Trophoblast cell (in vitro differentiated cells and primary cell): ENCODE measurements around the gene TNFRSF12A. TPM values are rescaled to one million over a fixed set of nuclear protein-coding genes. Genes with fewer than 3 reads are reported as not detected.

ENCODE experiments used
- DNase-seq, 2 donors: peaks; one replicate each; pipeline ENCODE4 v3.0.0-alpha.2; 2016
- H2AFZ ChIP-seq: 2 replicates; pipeline ENCODE4 v1.6.1; 2013; ENCODE audit warnings: low read length, moderate library complexity, mild to moderate bottlenecking; ENCODE audit not compliant: insufficient read depth, poor library complexity
- H2AK5ac ChIP-seq: 2 replicates; pipeline ENCODE4 v1.6.1; 2013; ENCODE audit warnings: mild to moderate bottlenecking, low read length
- H2BK120ac ChIP-seq: 2 replicates; pipeline ENCODE4 v1.6.1; 2013; ENCODE audit warnings: low read length, mild to moderate bottlenecking, moderate library complexity; ENCODE audit not compliant: insufficient read depth, poor library complexity
- H2BK12ac ChIP-seq: 2 replicates; pipeline ENCODE4 v1.6.1; 2013; ENCODE audit warnings: mild to moderate bottlenecking, low read length, moderate library complexity
- H2BK5ac ChIP-seq: 2 replicates; pipeline ENCODE4 v1.6.1; 2013; ENCODE audit warnings: low read length, low read depth, moderate library complexity, mild to moderate bottlenecking; ENCODE audit not compliant: poor library complexity
- H3K14ac ChIP-seq: 2 replicates; pipeline ENCODE4 v1.6.1; 2013; ENCODE audit warnings: mild to moderate bottlenecking, low read length
- H3K18ac ChIP-seq: 2 replicates; pipeline ENCODE4 v1.6.1; 2013; ENCODE audit warnings: mild to moderate bottlenecking, low read length
- H3K23ac ChIP-seq: 2 replicates; pipeline ENCODE4 v1.6.1; 2013; ENCODE audit warnings: low read length
- H3K27ac ChIP-seq: 2 replicates; pipeline ENCODE4 v1.5.1; 2013; ENCODE audit warnings: low read depth, mild to moderate bottlenecking, inconsistent platforms, low read length, moderate library complexity
- H3K27me3 ChIP-seq: 2 replicates; pipeline ENCODE4 v1.6.1; 2013; ENCODE audit warnings: inconsistent platforms, mild to moderate bottlenecking, low read length, moderate library complexity; ENCODE audit not compliant: insufficient read depth
- H3K36me3 ChIP-seq, 2 experiments: 1 replicate in 1 of 2; 2 replicates in 1 of 2; pipeline ENCODE4 v1.6.1; 2013; ENCODE audit warnings: low read length in 2 of 2, mild to moderate bottlenecking in 2 of 2, moderate library complexity in 1 of 2; ENCODE audit not compliant: insufficient read depth in 2 of 2, control insufficient read depth in 1 of 2
- H3K4ac ChIP-seq: 2 replicates; pipeline ENCODE4 v1.6.1; 2013; ENCODE audit warnings: low read depth, mild to moderate bottlenecking, low read length, moderate library complexity
- H3K4me1 ChIP-seq, 2 experiments: 1 replicate in 1 of 2; 2 replicates in 1 of 2; pipeline ENCODE4 v1.6.1; 2013; ENCODE audit warnings: low read length in 2 of 2, mild to moderate bottlenecking in 2 of 2, moderate library complexity in 1 of 2; ENCODE audit not compliant: insufficient read depth in 2 of 2, control insufficient read depth in 1 of 2
- H3K4me2 ChIP-seq: 2 replicates; pipeline ENCODE4 v1.6.1; 2013; ENCODE audit warnings: inconsistent platforms, mild to moderate bottlenecking, low read length, moderate library complexity
- H3K4me3 ChIP-seq: 2 replicates; pipeline ENCODE4 v1.5.1; 2013; ENCODE audit warnings: mild to moderate bottlenecking, low read depth, low read length, inconsistent platforms
- H3K79me1 ChIP-seq: one replicate; pipeline ENCODE4 v1.6.1; 2013; ENCODE audit warnings: low read length
- H3K79me2 ChIP-seq: 2 replicates; pipeline ENCODE4 v1.6.1; 2013; ENCODE audit warnings: low read length, mild to moderate bottlenecking; ENCODE audit not compliant: control insufficient read depth, insufficient read depth, poor library complexity
- H3K9ac ChIP-seq: 2 replicates; pipeline ENCODE4 v1.6.1; 2013; ENCODE audit warnings: mild to moderate bottlenecking, low read length
- H3K9me3 ChIP-seq: 2 replicates; pipeline ENCODE4 v1.6.1; 2013; ENCODE audit warnings: low read depth, mild to moderate bottlenecking, control low read depth, inconsistent platforms, low read length; ENCODE audit not compliant: insufficient read depth
- H4K12ac ChIP-seq: 2 replicates; pipeline ENCODE4 v1.6.1; 2013; ENCODE audit warnings: low read depth, mild to moderate bottlenecking, low read length, moderate library complexity
- H4K8ac ChIP-seq: 2 replicates; pipeline ENCODE4 v1.6.1; 2013; ENCODE audit warnings: low read depth, mild to moderate bottlenecking, low read length, moderate library complexity
- H4K91ac ChIP-seq: one replicate; pipeline ENCODE4 v1.6.1; 2013; ENCODE audit warnings: low read depth, mild to moderate bottlenecking, low read length, moderate library complexity
- WGBS: extraction: QIAGEN DNeasy Blood & Tissue Kit; methylation state at CpG from one replicate; pipeline ENCODE4 v1.1.7; 2013; ENCODE audit warnings: missing lambda C conversion rate; ENCODE audit not compliant: insufficient read length, insufficient coverage; ENCODE audit errors: extremely low coverage; 5-methylcytosine and 5-hydroxymethylcytosine counted together
- polyA plus RNA-seq: library from polyadenylated mRNA; stranded (reverse); fragments of 200-250 nt; gene quantifications from 2 replicates; pipeline ENCODE4 v1.2.3, GENCODE V29; 2013

Gene TNFRSF12A
- polyA plus RNA-seq, result 120 and 121 TPM in 2 replicates

DNA sequence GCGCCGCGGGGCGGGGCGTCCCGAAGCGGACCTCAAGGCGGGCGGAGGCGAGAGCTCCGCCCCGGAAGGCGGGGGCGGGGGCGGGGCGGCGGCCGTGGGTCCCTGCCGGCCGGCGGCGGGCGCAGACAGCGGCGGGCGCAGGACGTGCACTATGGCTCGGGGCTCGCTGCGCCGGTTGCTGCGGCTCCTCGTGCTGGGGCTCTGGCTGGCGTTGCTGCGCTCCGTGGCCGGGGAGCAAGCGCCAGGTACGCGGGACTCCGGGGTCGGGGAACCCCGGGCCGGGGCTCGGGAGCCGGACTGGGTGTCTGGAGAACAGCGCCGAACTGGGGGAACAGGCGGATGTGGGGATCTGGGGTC lies at the start of gene TNFRSF12A:
TSS of gene TNFRSF12A (plus strand) at position 122 of the 357 bp plus-strand sequence. CDS start at position 152, 30 bp downstream.
- Histone ChIP-seq H2BK12ac (peak within 1 kb of the TSS; percentile 85), H4K8ac (peak within 1 kb of the TSS; percentile 75), H3K79me2 (peaks cover 42% of the 10 kb centered on the region), H3K4ac (peak within 1 kb of the TSS; percentile 95), H3K36me3 (peaks cover 21 to 24% of the 10 kb centered on the region in 2 experiments), H3K4me3 (peak within 1 kb of the TSS; percentile 92), H2BK5ac (peak within 1 kb of the TSS; percentile 99), H4K12ac (peak within 1 kb of the TSS; percentile 63), H3K23ac (no peak within 1 kb of the TSS), H3K9me3 (peaks cover 3% of the 10 kb centered on the region), H2AK5ac (peak within 1 kb of the TSS; percentile 92), H3K9ac (peak within 1 kb of the TSS; percentile 99), H3K4me1 (peaks cover 17 to 27% of the 10 kb centered on the region in 2 experiments), H3K79me1 (peaks cover 48% of the 10 kb centered on the region), H3K14ac (peak within 1 kb of the TSS; percentile 91), H4K91ac (peak within 1 kb of the TSS; percentile 98), H2BK120ac (peak within 1 kb of the TSS; percentile 93), H2AFZ (peak within 1 kb of the TSS; percentile 59), H3K27ac (peak within 1 kb of the TSS; percentile 100), H3K27me3 (no peaks in the 10 kb centered on the region), H3K18ac (peak within 1 kb of the TSS; percentile 99), H3K4me2 (peak within 1 kb of the TSS; percentile 84)
- no CpG with 5 or more reads among the region's 49 CpGs for WGBS
- DNase-seq, result peak; percentile 77 to 88

DNA sequence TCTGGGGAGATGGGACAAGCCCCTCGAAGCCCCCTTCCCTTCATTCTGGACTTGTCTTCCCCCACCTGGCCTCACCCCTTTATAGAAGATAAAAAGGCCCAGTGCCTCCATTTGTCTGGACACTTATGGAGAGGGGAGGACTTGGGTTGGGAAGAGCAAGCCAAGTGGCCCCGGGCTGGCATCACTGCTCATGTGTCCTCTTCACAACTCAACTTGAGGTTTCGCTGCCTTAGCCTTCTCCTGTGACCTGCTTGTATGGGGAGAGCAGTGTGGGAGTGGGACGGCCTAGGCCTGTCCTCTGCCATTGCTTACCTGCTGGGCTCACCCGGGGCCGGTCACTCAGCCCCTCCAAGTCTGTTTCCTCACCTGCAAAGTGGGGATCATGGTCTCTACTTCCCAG lies 49.6 kb upstream of the TNFRSF12A start:
- Histone ChIP-seq H2AK5ac (no peak overlapping the region), H3K9ac (no peak overlapping the region), H3K4ac (no peak overlapping the region), H3K4me3 (no peak overlapping the region), H4K8ac (no peak overlapping the region), H2BK5ac (no peak overlapping the region), H3K27me3 (no peaks in the 10 kb centered on the region), H3K27ac (no peak overlapping the region), H3K4me1 (peaks cover 12 to 20% of the 10 kb centered on the region in 2 experiments), H3K23ac (no peak overlapping the region), H3K18ac (no peak overlapping the region), H3K36me3 (peaks cover 37 to 39% of the 10 kb centered on the region in 2 experiments), H4K91ac (no peak overlapping the region), H2AFZ (no peak overlapping the region), H2BK12ac (no peak overlapping the region), H3K14ac (no peak overlapping the region), H3K79me1 (peaks cover 5% of the 10 kb centered on the region), H3K4me2 (peak overlapping the region; percentile 96), H2BK120ac (no peak overlapping the region), H3K9me3 (no peaks in the 10 kb centered on the region), H4K12ac (no peak overlapping the region), H3K79me2 (peaks cover 2% of the 10 kb centered on the region)
- no peak for DNase-seq
- no CpG with 5 or more reads among the region's 6 CpGs for WGBS

- Histone ChIP-seq H4K91ac (no peak overlapping the region), H4K8ac (no peak overlapping the region), H3K9ac (no peak overlapping the region), H3K4ac (no peak overlapping the region), H3K79me2 (peaks cover 2% of the 10 kb centered on the region), H3K79me1 (peaks cover 5% of the 10 kb centered on the region), H4K12ac (no peak overlapping the region), H3K4me2 (no peak overlapping the region), H3K36me3 (peaks cover 44 to 46% of the 10 kb centered on the region in 2 experiments), H2AK5ac (no peak overlapping the region), H3K9me3 (no peaks in the 10 kb centered on the region), H3K4me3 (no peak overlapping the region), H3K14ac (no peak overlapping the region), H3K4me1 (peaks cover 12 to 20% of the 10 kb centered on the region in 2 experiments), H3K27me3 (no peaks in the 10 kb centered on the region), H2BK5ac (no peak overlapping the region), H3K23ac (no peak overlapping the region), H2BK12ac (no peak overlapping the region), H2BK120ac (no peak overlapping the region), H2AFZ (no peak overlapping the region), H3K27ac (no peak overlapping the region), H3K18ac (no peak overlapping the region)
- no CpG with 5 or more reads among the region's 35 CpGs for WGBS
- DNase-seq, result no peak
Observed at GRCh38 chr16:2971134-2971984, 48.8 kb upstream of the TNFRSF12A start.

GRCh38 chr16:2971985-2972784 lies 48.0 kb upstream of the TNFRSF12A start:
- no CpG with 5 or more reads among the region's 15 CpGs for WGBS
- Histone ChIP-seq H3K27ac (no peak overlapping the region), H2AK5ac (no peak overlapping the region), H3K9ac (no peak overlapping the region), H4K8ac (no peak overlapping the region), H2AFZ (no peak overlapping the region), H3K23ac (no peak overlapping the region), H3K79me2 (peaks cover 2% of the 10 kb centered on the region), H4K91ac (no peak overlapping the region), H3K36me3 (peaks cover 49 to 54% of the 10 kb centered on the region in 2 experiments), H4K12ac (no peak overlapping the region), H3K4me2 (no peak overlapping the region), H3K4ac (no peak overlapping the region), H2BK5ac (no peak overlapping the region), H3K79me1 (peaks cover 5% of the 10 kb centered on the region), H3K14ac (no peak overlapping the region), H2BK120ac (no peak overlapping the region), H3K4me3 (no peak overlapping the region), H3K9me3 (no peaks in the 10 kb centered on the region), H2BK12ac (no peak overlapping the region), H3K27me3 (no peaks in the 10 kb centered on the region), H3K18ac (no peak overlapping the region), H3K4me1 (peaks cover 12 to 20% of the 10 kb centered on the region in 2 experiments)
- DNase-seq, result no peak
